Measurements from ENCODE around the gene GNAI3. TPM values are rescaled to one million over a fixed set of nuclear protein-coding genes. Genes with fewer than 3 reads are reported as not detected.

Gene GNAI3
- total and polyA plus RNA-seq, 4 donors, result 2.7 to 10.4 (median 6.5) TPM

DNA sequence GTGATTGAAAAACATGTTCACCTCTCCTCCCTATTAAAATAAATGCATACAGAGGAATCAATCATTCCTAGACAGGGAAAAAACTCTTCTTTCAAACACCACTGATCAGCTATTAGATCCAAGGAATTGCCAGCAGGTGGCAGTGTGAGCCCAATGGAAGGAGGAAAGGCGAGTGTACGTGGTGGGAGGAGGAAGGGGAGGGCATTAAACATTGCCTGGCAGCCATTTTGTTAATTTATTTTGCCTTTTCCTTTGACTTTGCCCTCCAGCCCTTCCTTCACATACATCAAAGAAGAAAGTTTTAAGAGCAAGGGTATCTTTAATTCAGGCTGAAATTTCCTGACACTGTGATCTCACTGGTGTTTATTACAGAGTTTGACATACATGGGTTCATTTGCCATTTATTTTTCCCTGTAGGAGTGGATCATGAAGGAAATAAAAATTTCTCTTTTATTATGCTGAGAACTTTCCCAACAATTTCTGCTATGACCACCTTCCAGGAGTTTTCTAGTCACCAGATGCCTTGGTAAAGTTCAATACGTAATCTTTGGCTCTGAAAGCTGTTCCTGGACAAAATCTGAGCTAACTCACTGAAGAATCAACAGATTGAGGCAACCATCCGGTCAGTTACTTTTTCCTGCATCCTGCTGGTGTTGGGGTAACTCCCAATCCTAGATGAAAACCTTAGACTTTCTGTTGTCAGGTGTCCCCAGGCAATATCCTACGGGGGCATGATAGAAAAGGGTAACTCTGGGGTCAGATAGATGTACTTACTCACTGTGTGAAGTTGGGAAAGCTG, 1.9 kb upstream of the GNAI3 start:
- H3K27ac ChIP-seq (ENCODE audit: low read depth in 1 of 2, low read length in 1 of 2), result peak overlapping the region; percentile 63 to 65
- peaks cover 0 to 25% (median 12%) of the 10 kb centered on the region in 5 donors for H3K4me1 ChIP-seq (ENCODE audit: control insufficient read depth in 5 of 5, insufficient read depth in 5 of 5, low read length in 5 of 5)
- ATAC-seq (ENCODE audit: insufficient read depth, low FRiP score), result peak; percentile 73
- peaks cover 0 to 3% (median 0%) of the 10 kb centered on the region in 4 donors for H3K36me3 ChIP-seq (ENCODE audit: control insufficient read depth in 4 of 4, insufficient read depth in 4 of 4, low read length in 4 of 4)
- H3K4me3 ChIP-seq, result no peak overlapping the region
- TF ChIP-seq, protein P1, sequence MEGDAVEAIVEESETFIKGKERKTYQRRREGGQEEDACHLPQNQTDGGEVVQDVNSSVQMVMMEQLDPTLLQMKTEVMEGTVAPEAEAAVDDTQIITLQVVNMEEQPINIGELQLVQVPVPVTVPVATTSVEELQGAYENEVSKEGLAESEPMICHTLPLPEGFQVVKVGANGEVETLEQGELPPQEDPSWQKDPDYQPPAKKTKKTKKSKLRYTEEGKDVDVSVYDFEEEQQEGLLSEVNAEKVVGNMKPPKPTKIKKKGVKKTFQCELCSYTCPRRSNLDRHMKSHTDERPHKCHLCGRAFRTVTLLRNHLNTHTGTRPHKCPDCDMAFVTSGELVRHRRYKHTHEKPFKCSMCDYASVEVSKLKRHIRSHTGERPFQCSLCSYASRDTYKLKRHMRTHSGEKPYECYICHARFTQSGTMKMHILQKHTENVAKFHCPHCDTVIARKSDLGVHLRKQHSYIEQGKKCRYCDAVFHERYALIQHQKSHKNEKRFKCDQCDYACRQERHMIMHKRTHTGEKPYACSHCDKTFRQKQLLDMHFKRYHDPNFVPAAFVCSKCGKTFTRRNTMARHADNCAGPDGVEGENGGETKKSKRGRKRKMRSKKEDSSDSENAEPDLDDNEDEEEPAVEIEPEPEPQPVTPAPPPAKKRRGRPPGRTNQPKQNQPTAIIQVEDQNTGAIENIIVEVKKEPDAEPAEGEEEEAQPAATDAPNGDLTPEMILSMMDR (IDR thresholded peaks at IDR 0.05; ENCODE audit: control extremely low read depth, extremely low read depth), result peak; percentile 87
- H3K9ac ChIP-seq (ENCODE audit: insufficient read depth in 1 of 2, low read length in 2 of 2), result peak overlapping the region in 1 of 2 donors; percentile 95
- H3K27me3 ChIP-seq (ENCODE audit: control insufficient read depth in 3 of 3, insufficient read depth in 3 of 3, low read length in 2 of 3), result no peaks in the 10 kb centered on the region
- 32 to 34% methylated on average over 5 of the region's 5 CpGs for WGBS, 2 donors
- no peaks in the 10 kb centered on the region for H3K9me3 ChIP-seq (ENCODE audit: control insufficient read depth in 4 of 4, insufficient read depth in 3 of 4, low read length in 3 of 4)
- peak; percentile 92 to 96 (median 95) for DNase-seq

GRCh38 chr1:109547463-109548320, 723 bp upstream of the GNAI3 start:
- H3K27me3 ChIP-seq (ENCODE audit: control insufficient read depth in 3 of 3, insufficient read depth in 3 of 3, low read length in 2 of 3), result no peaks in the 10 kb centered on the region
- peak in 1 of 3 donors; percentile 46 for DNase-seq

DNA sequence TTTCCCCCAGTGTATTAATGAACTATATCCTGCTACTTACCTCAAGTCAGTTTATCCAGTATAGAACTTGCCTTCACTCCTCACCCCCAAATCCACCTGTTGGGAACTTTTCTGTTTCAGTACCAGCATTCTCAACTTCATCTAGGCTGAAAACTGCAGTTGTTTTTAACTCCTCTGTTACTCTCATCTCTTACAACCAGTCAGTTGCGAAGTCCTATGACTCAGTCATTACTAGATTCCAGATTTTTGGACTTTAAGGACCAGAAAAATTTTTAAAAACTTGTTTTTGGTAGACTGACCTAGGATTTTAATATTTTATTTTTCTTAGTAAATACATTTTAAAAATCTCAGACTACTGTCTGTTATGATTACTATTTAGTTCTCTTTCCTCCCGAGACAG, 8.1 kb downstream of the GNAI3 start:
- Histone ChIP-seq H3K4me3 (no peak overlapping the region), H3K9me3 (ENCODE audit: control insufficient read depth in 4 of 4, insufficient read depth in 3 of 4, low read length in 3 of 4) (no peaks in the 10 kb centered on the region), H3K27me3 (ENCODE audit: control insufficient read depth in 3 of 3, insufficient read depth in 3 of 3, low read length in 2 of 3) (no peaks in the 10 kb centered on the region), H3K27ac (ENCODE audit: low read depth in 1 of 2, low read length in 1 of 2) (no peak overlapping the region), H3K4me1 (ENCODE audit: control insufficient read depth in 5 of 5, insufficient read depth in 5 of 5, low read length in 5 of 5) (peaks cover 0 to 13% (median 3%) of the 10 kb centered on the region in 5 donors), H3K9ac (ENCODE audit: insufficient read depth in 1 of 2, low read length in 2 of 2) (no peak overlapping the region), H3K36me3 (ENCODE audit: control insufficient read depth in 4 of 4, insufficient read depth in 4 of 4, low read length in 4 of 4) (peaks cover 0 to 1% (median 0%) of the 10 kb centered on the region in 4 donors)
- ATAC-seq (ENCODE audit: insufficient read depth, low FRiP score) (no peak), DNase-seq (no peak)
- 93 to 96% methylated on average over 2 of the region's 2 CpGs for WGBS, 2 donors
- TF ChIP-seq, protein P1 (IDR thresholded peaks at IDR 0.05; ENCODE audit: control extremely low read depth, extremely low read depth), result no peak

More at GRCh38 chr1:109547463-109548320, 723 bp upstream of the GNAI3 start:
- Histone ChIP-seq H3K4me1 (ENCODE audit: control insufficient read depth in 5 of 5, insufficient read depth in 5 of 5, low read length in 5 of 5) (peaks cover 0 to 25% (median 14%) of the 10 kb centered on the region in 5 donors), H3K27ac (ENCODE audit: low read depth in 1 of 2, low read length in 1 of 2) (peak overlapping the region; percentile 91 to 98), H3K9ac (ENCODE audit: insufficient read depth in 1 of 2, low read length in 2 of 2) (peak overlapping the region; percentile 93 to 95), H3K9me3 (ENCODE audit: control insufficient read depth in 4 of 4, insufficient read depth in 3 of 4, low read length in 3 of 4) (no peaks in the 10 kb centered on the region), H3K36me3 (ENCODE audit: control insufficient read depth in 4 of 4, insufficient read depth in 4 of 4, low read length in 4 of 4) (peaks cover 0 to 3% (median 0%) of the 10 kb centered on the region in 4 donors), H3K4me3 (peak overlapping the region; percentile 87)
- ATAC-seq (ENCODE audit: insufficient read depth, low FRiP score), result no peak
- 9% methylated on average over 22 of the region's 22 CpGs for WGBS, 2 donors
- TF ChIP-seq, protein P1 (IDR thresholded peaks at IDR 0.05; ENCODE audit: control extremely low read depth, extremely low read depth), result no peak

Data from lung (tissue), 12 donors.